HFFc6 (cell line): ENCODE measurements around the gene GOLT1B. TPM values are rescaled to one million over a fixed set of nuclear protein-coding genes. Genes with fewer than 3 reads are reported as not detected.

Experiments used
- DNase-seq: peaks from one replicate; pipeline ENCODE4 v3.0.0-alpha.2; 2018
- H3K27ac Mint-ChIP-seq: 2 replicates; pipeline ENCODE4 v1.8.0; 2020; ENCODE audit warnings: mild to moderate bottlenecking, mixed read lengths
- H3K27me3 Mint-ChIP-seq: 2 replicates; pipeline ENCODE4 v1.8.0; 2021; ENCODE audit warnings: mild to moderate bottlenecking, moderate library complexity, mixed read lengths; ENCODE audit not compliant: insufficient read depth
- H3K36me3 Mint-ChIP-seq: 2 replicates; pipeline ENCODE4 v1.8.0; 2021; ENCODE audit warnings: low read depth, mixed read lengths
- H3K4me1 Mint-ChIP-seq: 2 replicates; pipeline ENCODE4 v1.8.0; 2020; ENCODE audit warnings: low read depth, mixed read lengths
- H3K4me3 Mint-ChIP-seq: 2 replicates; pipeline ENCODE4 v1.8.0; 2020; ENCODE audit warnings: mild to moderate bottlenecking, moderate library complexity, mixed read lengths
- H3K9me3 Mint-ChIP-seq: 2 replicates; pipeline ENCODE4 v1.8.0; 2020; ENCODE audit warnings: mild to moderate bottlenecking, mixed read lengths
- CTCF ChIP-seq: fragments of 200-600 bp; sonication (generic); IDR thresholded peaks from 2 replicates; pipeline ENCODE4 v1.5.0; 2021; ENCODE audit warnings: antibody characterized with exemption, mild to moderate bottlenecking
- total RNA-seq, 6 experiments: library from RNA; stranded (reverse); fragmentation: NEBNext Ultra II Directional; extraction: Animal tissue kit (Norgen Biotek cat#: 25700); gene quantifications; 2 replicates in 1 of 6; 3 replicates in 5 of 6; pipeline ENCODE4 v1.2.3, GENCODE V29; 2021

GOLT1B gene
- total RNA-seq, 6 experiments from 2014 or later, result 78.8 to 115 (median 98.1) TPM

- Mint-ChIP-seq H3K36me3 (no peaks in the 10 kb centered on the region), H3K4me1 (peaks cover 6% of the 10 kb centered on the region), H3K27me3 (peaks cover 2% of the 10 kb centered on the region; the same call in 1 of the 2 replicates), H3K4me3 (no peak overlapping the region), H3K9me3 (no peaks in the 10 kb centered on the region), H3K27ac (no peak overlapping the region)
- no peak for DNase-seq
- TF ChIP-seq CTCF, result no peak
Observed at GRCh38 chr12:21562859-21563258, 61.3 kb downstream of the GOLT1B start.

GRCh38 chr12:21566223-21566906 is 64.8 kb downstream of the GOLT1B start:
- H3K9me3 Mint-ChIP-seq, result no peaks in the 10 kb centered on the region
- TF ChIP-seq CTCF, result no peak
- H3K4me1 Mint-ChIP-seq, result no peaks in the 10 kb centered on the region
- H3K4me3 Mint-ChIP-seq, result no peak overlapping the region
- DNase-seq, result no peak
- no peaks in the 10 kb centered on the region for H3K36me3 Mint-ChIP-seq
- H3K27me3 Mint-ChIP-seq, result peaks cover 11% of the 10 kb centered on the region
- no peak overlapping the region for H3K27ac Mint-ChIP-seq

GRCh38 chr12:21566907-21567394 is 65.4 kb downstream of the GOLT1B start:
- Mint-ChIP-seq H3K4me3 (no peak overlapping the region), H3K27me3 (peaks cover 11% of the 10 kb centered on the region), H3K9me3 (no peaks in the 10 kb centered on the region), H3K27ac (no peak overlapping the region), H3K36me3 (no peaks in the 10 kb centered on the region), H3K4me1 (no peaks in the 10 kb centered on the region)
- no peak for DNase-seq
- no peak for TF ChIP-seq CTCF

Other genes starting within 250 kb of the GOLT1B start
- not detected for gene SLCO1A2, start 166.9 kb upstream of the GOLT1B start, total RNA-seq
- gene IAPP, start 128.9 kb upstream of the GOLT1B start, total RNA-seq, result not detected
- gene PYROXD1, start 64.1 kb upstream of the GOLT1B start, total RNA-seq, result 10 to 100 TPM; 10.1 to 13.3 (median 10.5) TPM
- gene RECQL, start 154 bp upstream of the GOLT1B start, total RNA-seq, result 10 to 100 TPM; 34.9 to 43.6 (median 39.2) TPM
- gene SPX, start 24.5 kb downstream of the GOLT1B start, total RNA-seq, result not detected
- not detected for gene GYS2, start 103.1 kb downstream of the GOLT1B start, total RNA-seq
- 100 to 1,000 TPM; 635 to 852 (median 715) TPM for gene LDHB, start 156.1 kb downstream of the GOLT1B start, total RNA-seq